ENCODE data around the gene RTL10. TPM values are rescaled to one million over a fixed set of nuclear protein-coding genes. Genes with fewer than 3 reads are reported as not detected.

Gene RTL10
- total RNA-seq, 4 donors from 2014 or later, result 18.1 to 26.4 (median 23.7) TPM

- H3K4me3 ChIP-seq (replicated peaks in 1 of 3), result no peak overlapping the region
- H3K27ac ChIP-seq, result peak overlapping the region in 1 of 3 donors; percentile 60
- no peaks in the 10 kb centered on the region for H3K36me3 ChIP-seq
- 85 to 87% methylated on average over 17 to 22 of the region's 27 CpGs for WGBS, 2 donors
- H3K27me3 ChIP-seq, result no peaks in the 10 kb centered on the region
- no peak for TF ChIP-seq CTCF (IDR thresholded peaks at IDR 0.05)
- no peaks in the 10 kb centered on the region for H3K9me3 ChIP-seq
- DNase-seq, result no peak
- intact Hi-C loops (cut with DNase I), result no loop called here
- H3K4me1 ChIP-seq, result peaks cover 17 to 39% of the 10 kb centered on the region in 2 donors
Measured at GRCh38 chr22:19843107-19843856, 11.4 kb downstream of the RTL10 start.

GRCh38 chr22:19842393-19843106 is 12.1 kb downstream of the RTL10 start:
- WGBS, 2 donors, result 90 to 97% methylated on average over 10 to 11 of the region's 12 CpGs
- Histone ChIP-seq H3K36me3 (no peaks in the 10 kb centered on the region), H3K4me1 (peaks cover 10 to 35% of the 10 kb centered on the region in 2 donors), H3K27me3 (no peaks in the 10 kb centered on the region), H3K9me3 (no peaks in the 10 kb centered on the region), H3K4me3 (replicated peaks in 1 of 3) (no peak overlapping the region), H3K27ac (no peak overlapping the region)
- intact Hi-C loops (cut with DNase I), result no loop called here
- TF ChIP-seq POLR2A (IDR thresholded peaks at IDR 0.05) (no peak), CTCF (IDR thresholded peaks at IDR 0.05) (no peak)
- DNase-seq, result no peak

- DNase-seq, result peak; percentile 58 to 61
- intact Hi-C loops (cut with DNase I), result no loop called here
Measured at GRCh38 chr22:19841641-19842392, 12.9 kb downstream of the RTL10 start.

GRCh38 chr22:19840955-19841640 is 13.6 kb downstream of the RTL10 start:
- DNase-seq, result no peak
- Histone ChIP-seq H3K4me1 (peaks cover 8 to 35% of the 10 kb centered on the region in 2 donors), H3K27me3 (no peaks in the 10 kb centered on the region), H3K27ac (no peak overlapping the region), H3K36me3 (no peaks in the 10 kb centered on the region), H3K4me3 (replicated peaks in 1 of 3) (no peak overlapping the region), H3K9me3 (no peaks in the 10 kb centered on the region)
- 94 to 96% methylated on average over 6 of the region's 6 CpGs for WGBS, 2 donors
- TF ChIP-seq POLR2A (IDR thresholded peaks at IDR 0.05), result no peak
- TF ChIP-seq CTCF (IDR thresholded peaks at IDR 0.05), result no peak
- intact Hi-C loops (cut with DNase I), result no loop called here

More at GRCh38 chr22:19841641-19842392, 12.9 kb downstream of the RTL10 start:
- Histone ChIP-seq H3K9me3 (no peaks in the 10 kb centered on the region), H3K27me3 (no peaks in the 10 kb centered on the region), H3K27ac (peak overlapping the region in 1 of 3 donors; percentile 3), H3K4me1 (peaks cover 8 to 35% of the 10 kb centered on the region in 2 donors), H3K36me3 (no peaks in the 10 kb centered on the region), H3K4me3 (replicated peaks in 1 of 3) (no peak overlapping the region)
- no peak for TF ChIP-seq POLR2A (IDR thresholded peaks at IDR 0.05)
- TF ChIP-seq CTCF (IDR thresholded peaks at IDR 0.05), result no peak
- WGBS, 2 donors, result 74% methylated on average over 8 of the region's 8 CpGs
